Medulla oblongata (tissue), 1 donor: ENCODE measurements around the gene FEV.
A peak's percentile ranks its signal among the peaks of the same experiment; 100 is the strongest.

Experiments
- DNase-seq: peaks from one replicate; pipeline ENCODE4 v3.0.0-alpha.2; 2015; ENCODE audit errors: extremely low spot score

FEV gene

DNA sequence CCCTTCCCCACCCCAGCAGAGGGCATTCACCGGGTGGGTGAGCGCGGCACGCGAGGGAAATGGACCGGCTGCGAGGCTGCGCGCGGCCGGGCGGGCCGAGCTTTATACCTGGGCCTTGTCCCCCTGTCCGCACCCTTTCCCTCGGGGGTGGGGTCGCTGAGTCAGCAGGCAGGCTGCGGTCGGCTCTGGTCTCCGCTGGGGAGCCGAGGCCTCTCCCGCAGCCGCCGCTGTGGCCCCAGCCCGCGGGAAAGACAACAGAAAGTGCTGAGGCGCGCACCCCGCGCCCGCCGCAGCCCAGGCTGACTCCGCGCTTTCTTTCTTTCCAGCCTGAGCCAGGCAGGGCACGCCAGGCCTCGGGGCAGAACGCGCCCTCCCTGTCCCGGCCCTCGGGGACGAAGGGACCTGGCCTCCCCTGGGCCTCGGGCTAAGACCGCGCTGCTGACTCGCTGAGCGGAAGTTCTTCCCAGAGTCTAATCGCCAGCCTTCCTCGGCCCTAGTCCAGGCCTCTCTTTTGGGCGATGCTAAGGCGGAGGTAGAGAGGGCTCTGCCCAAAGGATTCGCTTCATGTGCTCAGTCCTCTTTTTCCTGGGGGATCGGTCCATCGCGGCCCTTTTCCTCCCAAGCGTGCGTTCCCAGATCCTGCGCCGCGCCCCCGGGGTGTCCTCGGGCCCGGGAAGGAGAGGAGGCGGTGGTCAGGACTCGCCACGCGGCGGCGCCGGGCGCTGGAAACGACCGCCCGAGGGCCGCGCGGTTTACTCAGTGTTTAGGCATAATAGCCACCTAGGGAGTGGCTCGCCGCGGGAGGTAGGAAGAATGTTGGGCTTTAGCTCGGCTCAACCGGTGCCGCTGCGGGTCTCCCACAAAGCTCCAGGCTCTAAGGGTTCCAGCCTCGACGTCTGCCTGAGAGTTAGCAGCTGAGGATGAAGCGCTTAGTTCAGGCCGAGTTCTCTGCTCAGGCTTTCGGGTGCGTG is 8.6 kb upstream of the FEV start, which contains the start of gene CRYBA2:
TSS of gene CRYBA2 (minus strand) at position 78 of the 971 bp plus-strand sequence. CDS start 246 bp downstream, outside the sequence.
- DNase-seq, result no peak

DNA sequence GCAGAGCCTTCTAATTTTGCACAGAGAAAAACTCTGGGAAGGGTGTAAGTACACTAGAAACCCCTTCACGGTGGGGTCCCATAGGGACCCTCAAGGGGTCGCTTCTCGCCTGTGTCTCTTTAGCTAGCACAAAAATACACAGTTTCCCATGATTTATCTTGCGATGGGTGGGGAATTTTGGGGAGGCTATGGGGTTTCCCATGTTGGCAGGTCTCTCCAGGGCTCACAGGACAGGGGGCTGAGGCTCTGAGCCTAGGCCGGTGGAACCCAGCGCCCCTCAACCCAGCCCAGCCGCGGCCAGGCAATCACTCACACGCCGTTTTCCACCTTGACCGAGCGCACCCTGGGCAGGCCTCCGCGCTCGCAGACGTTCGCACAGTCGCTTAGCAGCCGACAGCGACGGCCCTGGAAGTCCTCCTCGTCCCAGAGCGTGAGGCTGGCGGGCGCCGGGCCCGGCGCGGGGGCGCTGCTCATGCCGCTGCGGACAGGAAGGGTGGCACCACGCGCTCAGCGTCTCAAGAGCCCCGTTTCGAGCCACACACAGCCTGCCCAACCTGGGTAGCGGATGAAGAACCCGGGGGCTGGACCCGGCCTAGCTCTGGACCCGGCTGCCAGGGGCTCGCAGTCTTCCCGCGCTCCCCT is 7.8 kb upstream of the FEV start:
- DNase-seq, result no peak

DNA sequence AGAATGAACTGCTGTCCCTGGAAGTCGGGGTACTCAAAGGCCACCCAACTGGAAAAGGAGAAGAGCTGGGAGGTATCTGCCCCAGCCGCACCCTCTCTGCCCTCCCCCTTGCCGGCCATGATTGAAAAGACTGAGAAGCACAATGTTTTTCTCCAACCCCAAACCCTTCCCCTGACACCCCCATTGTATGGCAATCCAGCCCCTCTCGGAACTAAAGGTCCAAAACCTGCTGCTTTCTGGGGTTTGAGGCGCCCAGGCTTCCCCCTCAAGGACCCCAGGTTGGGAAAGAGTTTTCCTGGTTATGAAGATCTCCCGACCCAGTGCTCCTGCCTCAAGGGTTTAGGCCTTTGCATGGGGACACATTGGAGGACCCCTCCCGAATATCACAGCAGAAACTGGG is 7.2 kb upstream of the FEV start:
- no peak for DNase-seq

DNA sequence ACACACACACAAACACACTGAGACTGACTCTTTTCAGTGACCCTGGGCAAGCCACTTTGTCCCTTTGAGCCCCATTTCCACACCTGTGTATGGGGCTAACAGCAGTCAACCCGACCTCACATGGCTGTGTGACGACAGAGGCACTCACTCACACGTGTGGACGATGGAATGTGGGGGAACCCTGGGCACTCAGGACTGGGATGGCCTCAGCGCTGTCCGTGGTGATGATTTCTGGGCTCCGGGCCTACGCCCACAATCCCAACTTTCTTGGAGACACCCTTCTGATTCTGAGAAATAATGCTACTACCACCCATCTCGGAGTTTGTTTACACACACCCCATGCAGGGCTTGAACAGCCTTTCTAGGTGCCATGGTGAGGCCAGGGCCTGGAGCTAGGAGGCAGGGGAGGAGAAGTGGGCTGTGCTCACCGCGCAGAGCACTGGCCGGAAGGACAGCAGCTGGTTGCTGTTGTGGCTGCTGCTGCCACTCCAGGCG is 6.7 kb upstream of the FEV start:
- DNase-seq, result no peak

DNA sequence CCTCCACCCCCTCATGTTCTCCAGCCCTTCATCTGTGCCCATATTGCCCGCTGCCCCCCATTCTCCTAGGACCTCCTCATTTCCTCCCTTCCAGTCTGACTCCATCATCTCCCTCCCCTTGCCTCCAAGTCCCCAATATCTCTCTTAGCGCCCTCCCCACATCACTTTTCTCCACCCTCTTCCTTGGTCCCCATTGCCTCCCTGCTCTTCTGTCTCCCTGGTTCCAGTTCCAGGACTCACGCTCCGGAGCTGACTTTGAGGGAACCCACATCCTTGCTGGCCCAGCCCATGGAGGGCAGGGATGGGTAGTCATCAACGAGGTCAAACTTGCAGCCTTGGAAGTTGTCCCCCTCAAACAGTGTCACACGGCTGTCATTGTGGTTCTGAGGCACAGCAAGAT is 5.6 kb upstream of the FEV start:
- DNase-seq, result no peak

DNA sequence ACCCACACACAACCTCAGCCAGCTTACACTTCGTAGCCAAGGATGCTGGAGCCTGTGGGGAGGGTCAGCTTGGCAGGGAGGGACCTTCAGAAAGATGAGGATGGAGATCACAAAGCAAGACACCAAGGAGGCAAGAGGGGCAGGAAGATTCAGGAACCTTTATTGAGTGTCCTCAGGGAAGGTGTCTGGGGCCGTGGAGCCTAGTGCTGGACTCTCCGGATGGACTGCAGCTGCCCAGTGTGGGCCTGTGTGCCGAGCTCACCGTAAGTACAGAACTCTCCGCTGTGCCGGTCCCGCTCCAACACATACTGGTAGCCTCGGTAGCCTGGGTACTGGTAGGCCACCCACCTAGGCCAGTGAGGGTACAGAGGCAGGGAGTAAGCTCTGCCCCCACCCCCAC is 5.1 kb upstream of the FEV start:
- no peak for DNase-seq

DNA sequence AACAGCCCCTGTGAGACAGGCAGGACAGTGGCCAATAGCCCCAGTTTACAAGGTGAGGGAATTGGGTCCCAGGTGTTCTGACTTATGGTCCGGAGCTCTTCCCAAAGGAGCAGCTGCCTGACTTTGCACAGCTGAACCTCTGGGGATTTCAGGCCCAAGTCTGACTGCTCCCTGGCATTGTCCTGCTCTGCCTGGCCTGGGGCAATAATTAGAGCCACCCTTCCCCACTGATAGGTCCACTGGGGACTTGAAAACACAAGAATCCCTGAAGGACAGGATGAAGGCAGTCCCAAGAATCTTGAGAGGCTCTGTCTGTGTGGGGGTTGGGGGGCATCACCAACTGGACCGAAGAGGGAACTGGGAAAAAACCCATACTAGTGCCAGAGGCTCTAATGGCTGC is 3.7 kb upstream of the FEV start:
- DNase-seq, result no peak

DNA sequence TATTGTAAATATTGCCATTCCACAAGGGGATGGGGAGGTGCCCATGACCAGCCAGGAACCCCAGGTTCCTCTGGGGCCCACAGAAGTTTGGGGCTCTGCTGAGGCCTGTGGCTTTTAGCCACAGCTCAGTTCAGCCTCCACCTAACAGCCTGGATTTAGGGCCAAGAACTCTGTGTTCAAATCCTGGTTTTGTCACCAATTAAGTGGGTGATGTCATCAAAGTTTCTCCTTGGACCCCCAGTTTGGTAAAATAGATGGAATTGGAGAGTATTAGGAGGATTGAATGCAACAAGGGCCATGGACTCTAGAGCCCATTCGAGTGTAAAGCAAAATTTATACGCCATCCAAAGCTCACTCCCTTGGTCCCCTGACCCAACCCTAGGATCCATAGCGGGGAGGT is 3.2 kb upstream of the FEV start:
- no peak for DNase-seq

DNA sequence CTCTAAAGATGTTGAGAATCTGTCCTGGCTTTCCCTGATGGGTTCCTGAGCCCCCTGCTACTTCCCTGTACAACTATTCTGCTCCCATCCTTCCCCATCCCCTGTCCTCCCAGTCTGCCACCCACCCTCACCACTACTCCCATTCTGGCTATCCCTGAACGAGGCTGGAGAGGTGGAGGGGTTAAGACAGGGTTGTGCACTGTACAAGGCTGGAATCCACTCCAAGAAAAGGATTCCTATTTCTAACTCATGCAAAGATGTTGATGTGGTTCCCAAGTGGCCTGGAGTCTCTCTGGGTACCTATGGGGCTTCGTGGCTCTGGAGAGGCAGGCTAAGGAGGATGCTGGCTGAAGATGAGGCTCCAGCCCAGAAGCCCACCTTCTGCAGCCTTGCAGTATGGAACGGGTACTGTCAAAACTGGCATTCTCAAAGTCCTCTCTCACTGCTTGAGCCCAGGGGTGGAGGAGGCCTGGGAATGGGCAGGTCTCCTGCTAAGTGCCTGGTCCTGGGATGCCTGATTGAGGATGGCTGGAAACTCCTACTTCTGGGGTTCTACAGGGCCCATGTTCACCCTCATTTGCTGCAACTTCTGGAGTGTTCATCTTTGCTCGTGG is 1.3 kb upstream of the FEV start:
- no peak for DNase-seq

DNA sequence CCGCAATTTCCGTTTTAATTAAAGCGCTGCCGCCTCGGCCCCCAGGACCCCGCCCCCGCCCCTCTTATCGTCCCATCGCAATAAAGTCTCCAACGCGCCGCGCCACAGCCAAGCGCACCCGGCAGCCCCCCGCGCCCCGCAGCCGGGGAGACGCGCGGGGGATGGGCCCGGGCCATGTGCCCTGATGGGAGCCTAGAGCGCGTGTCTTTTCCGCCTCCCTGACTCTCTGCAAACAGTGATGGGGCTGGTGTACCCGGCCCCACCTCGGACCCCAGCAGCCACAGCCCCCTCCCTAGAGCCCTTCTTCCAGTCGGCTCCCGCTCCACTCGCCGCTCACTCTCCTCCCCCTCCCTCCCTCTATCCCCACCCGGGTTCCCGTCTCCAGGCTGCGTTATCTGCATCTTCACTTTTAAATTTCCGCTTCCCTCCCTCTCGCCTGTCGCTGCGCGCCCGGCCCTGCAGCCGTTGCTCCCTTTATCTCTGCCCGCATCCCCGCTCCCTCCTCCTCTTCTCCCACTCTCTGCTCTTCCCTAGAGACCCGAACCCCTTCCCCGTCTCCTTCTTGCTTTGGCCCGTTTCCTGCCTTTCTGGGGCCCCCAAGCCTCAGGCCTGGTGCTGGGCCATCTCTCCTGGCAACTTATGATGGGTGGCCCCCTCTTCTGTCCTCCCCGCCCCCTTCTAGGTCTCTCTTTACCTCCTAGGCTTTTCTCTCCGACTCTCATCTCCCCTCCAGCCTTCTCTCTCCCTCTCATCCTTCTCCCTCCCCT is 524 bp upstream of the FEV start:
- DNase-seq, result no peak

DNA sequence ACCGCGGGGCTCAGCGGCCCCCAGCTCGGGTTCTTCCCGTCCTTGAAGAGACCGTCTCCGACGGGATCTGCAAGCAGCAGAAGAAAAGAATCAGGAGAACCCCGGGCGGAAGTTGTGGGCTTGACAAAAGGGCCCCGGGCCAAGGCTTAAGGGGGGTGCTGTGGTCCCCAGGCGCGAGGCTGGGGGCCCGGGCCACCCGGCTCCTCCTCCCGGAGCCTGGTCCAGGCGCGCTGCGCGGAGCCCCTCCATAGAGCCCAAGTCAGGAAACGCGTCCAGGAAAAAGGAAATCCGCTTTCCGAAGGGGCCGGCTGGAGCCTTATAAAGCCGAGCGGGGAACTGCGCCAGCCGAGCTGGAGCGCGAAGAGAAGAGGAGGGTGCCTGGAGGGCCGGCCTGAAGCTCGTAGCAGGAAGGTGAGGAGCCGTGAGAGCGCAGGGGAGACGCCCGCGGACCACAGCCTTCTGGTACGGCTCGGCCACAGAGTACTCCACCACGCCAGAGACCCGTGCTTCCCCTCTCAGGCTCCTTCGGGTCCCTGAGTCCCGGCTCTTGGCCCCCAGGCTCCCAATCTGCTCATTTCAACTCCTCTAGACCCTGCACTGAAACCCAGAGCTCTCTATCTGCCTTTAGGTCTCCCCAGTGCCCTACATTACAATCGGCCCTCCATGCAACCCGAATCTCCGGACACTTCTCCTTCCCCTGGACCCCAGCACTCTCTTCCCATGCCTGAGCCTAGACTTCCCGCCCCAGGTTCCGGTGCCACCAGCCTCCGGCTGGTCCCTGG is 554 bp downstream of the FEV start:
- DNase-seq, result no peak

DNA sequence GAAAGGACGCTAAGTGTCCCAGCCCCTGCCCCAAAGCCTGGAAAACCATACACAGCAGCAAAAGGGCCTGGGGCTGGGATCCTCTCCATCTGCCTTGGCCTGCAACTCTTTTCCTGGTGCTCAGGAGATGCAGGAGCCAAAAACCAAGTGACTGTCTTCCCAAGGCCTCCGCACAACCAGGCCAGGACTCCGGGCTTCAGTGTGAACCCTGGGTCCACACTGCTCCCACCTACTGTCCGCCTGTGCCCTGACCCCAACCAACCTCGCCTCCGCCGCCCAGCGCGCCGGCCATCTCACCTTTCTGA is 1.1 kb downstream of the FEV start:
- DNase-seq, result no peak

DNA sequence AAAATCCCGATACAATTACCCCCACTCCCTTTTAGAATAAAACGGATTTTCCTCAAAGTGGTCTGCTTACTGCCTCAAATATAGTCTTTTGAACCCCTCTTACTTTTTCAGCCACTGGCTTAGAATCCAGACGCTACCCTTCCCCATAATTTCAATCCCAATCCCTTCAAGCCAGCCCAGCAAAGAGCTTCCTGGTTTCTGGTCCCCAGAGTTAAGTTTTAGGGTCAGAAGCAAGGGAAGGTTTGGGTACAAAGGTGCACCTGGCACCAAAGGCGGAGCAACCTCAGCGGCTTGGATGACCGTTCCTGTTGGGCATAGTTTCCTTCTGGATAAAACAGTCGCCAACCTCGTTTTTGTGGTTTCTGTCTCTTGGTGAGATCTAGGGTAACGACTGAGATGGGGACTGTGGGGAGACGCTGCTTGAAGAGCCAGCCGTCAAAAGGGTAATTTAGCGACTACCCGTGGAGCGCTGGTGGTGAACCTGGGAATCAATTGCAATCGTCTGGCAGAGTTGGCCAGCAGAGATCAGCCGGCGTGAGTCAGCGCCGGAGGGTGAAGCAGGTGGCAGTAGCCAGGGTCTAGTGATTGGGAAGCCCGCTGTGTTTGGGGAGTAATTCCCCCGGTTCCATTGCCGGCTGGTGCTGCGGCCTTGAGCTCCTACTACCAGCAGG is 1.6 kb downstream of the FEV start:
- no peak for DNase-seq

DNA sequence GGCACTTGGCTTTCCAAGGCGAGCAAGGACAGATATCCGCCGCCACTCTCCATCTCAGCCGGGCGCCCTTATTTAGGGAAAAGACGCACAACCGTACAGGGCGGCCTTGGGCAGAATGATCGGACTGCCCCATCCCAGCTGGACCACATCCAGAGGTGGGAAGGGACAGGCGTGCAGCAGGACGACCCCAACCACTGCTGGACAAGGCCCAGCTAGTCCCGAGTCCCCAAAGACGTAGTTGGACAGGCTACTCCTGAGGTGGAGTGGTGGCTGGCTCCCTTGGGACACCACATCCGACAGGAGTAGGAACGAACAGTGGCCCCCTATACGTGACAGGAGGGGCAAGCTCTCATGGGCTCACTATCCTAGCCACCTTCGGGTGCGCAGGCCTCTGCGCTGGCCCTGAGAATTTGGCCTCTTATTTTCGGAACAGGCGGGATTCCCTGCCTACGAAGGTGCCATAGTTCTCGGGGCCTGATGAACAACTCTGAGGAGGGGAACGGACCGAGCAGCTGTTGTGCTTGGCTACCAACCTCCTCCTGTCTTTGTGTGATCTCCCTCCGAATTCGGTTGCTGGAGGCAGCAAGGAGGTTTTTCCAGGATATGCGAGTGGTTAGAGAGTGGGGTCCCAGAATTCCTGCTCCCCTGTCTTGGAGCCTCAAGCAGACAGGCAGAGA is 2.3 kb downstream of the FEV start:
- no peak for DNase-seq

DNA sequence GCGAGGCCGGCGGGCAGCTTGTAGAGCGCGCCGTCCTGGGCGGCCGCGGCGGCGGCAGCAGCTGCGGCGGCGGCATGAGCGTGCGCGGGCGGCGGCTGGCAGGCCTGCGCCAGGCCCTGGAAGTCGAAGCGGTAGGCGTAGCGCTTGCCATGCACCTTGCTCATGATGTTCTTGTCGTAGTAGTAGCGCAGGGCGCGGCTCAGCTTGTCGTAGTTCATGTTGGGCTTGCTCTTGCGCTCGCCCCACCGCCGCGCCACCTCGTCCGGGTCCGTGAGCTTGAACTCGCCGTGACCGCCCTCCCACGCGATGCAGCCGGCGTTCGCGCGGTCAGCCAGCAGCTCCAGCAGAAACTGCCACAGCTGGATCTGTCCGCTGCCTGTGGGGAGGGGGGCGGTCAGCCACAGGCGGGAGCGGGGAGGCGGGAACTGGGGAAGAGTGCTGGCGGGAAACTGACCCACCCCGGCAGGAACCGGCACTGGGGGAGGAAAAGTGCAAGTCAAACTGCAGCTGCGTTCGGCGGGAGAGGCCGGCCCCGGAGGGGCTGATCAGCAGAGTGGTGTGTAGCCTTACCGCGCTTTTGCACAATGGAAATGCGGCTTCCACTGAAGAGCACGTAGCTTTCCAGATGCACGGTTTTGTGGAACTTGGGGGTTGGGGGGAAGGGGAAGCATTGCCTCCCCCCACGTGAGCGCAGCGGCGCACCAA is 3.0 kb downstream of the FEV start:
- no peak for DNase-seq

DNA sequence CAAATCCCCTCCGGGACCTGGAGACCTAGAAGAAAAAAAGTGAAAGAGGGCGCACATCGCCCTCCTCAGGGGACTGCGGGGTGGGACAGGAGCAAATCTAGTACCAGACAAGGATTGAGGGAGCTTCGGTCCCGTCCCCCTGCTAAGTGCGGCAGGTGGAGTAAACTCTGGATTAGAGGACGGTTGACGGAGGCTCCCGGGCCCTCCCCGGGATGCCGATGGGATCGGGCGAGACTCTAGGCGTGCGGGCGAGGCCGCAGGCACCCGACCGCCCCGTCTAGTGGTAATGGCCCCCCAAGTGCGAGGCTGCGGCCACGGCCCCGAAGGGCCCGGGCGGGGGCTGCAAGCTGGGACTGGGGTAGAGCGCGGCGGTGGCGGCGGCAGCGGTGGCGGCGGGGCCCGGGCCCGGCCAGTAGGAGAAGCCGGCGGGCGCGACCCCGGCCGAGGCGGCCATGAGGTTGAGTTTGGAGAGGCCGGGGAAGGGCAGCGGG is 3.5 kb downstream of the FEV start:
- DNase-seq, result no peak

DNA sequence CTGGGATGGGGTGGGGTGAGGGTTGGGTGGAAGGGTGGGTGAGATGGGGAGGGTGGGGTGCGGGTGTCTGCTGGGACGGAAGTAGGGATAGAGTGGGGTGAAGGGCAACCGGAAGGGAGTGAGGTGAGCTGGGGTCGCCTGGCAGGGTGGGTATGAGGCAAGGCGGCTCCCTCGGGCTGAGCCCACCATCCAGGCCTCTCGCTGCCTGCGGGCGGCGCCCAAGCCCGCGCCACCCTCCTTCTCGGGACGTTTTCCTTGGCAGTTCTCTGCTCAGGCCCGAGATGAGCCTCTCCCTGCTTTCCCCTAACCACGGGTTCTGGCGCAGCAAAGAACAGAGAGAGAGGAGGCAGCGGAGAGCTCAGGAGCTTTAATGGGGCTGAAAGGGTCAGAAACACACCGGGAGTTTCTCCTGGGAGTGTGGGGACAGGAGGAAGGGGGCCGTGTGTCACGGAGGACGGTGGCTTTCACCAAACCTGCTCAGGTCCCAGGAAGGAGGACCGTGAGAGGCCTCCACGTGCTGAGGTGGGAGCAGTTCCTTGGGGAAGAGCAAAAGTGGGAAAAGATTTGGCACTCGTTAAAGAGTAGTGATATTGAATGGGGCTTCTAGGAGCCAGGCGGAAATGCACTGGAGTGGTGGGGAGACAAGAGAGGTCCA is 4.1 kb downstream of the FEV start:
- no peak for DNase-seq

DNA sequence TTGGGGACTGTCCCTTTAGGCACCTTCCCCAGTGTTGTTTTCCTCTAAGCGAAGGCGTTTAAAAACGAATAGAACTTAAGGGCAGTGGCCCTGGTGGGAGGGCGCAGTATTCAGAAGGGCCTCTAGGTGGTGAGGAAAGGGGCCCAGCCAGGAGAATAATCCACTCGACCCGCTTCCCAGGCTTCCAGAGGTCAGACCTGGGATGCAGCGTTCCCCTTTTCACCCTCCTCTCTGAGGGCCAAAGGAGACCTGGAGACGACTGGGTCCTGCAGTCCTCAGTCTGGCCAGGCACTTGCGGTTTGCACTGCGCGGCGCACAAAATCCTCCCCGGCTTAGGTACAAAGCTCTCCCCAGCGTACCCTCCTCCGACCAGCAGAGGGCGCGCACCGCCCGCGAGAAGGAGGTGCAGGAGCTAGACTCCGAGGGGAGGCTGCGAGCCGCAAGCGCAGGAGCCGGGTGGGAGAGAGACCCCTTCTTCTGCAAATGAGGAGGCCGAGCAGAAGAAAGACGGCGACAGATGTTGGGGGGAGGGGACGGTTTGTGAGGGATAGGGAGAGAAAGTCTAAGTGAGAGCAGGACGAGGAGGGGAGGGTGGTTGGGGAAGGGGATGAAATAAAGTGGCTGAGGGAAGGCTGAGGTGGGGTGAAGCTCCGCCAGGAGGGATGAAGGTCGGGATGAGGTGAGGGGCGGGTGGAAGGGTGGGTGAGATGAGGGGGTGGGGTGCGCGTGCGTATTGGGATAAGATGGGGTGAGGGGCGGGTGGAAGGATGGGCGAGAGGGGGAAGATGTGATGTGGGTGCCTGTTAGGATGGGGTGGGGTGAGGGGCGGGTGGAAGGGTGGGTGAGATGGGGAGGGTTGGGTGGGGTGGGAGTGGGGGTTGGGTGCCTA is 4.9 kb downstream of the FEV start:
- DNase-seq, result peak; percentile 76
